Muscle layer of colon (tissue), 2 donors: Measurements from ENCODE around the gene KDM2B.

Experiments used
- H3K27ac ChIP-seq: one replicate; pipeline ENCODE4 v1.7.0; 2013; ENCODE audit warnings: low read depth, mild to moderate bottlenecking, low read length, moderate library complexity
- H3K27me3 ChIP-seq, 2 donors: one replicate each; pipeline ENCODE4 v1.7.0; 2013; ENCODE audit warnings: low read length in 2 of 2, mild to moderate bottlenecking in 2 of 2; ENCODE audit not compliant: insufficient read depth in 2 of 2, control insufficient read depth in 1 of 2
- H3K36me3 ChIP-seq: one replicate; pipeline ENCODE4 v1.7.0; 2013; ENCODE audit warnings: mild to moderate bottlenecking, low read length; ENCODE audit not compliant: insufficient read depth
- H3K4me1 ChIP-seq: one replicate; pipeline ENCODE4 v1.7.0; 2013; ENCODE audit warnings: mild to moderate bottlenecking, low read length; ENCODE audit not compliant: insufficient read depth
- H3K4me3 ChIP-seq, 2 donors: one replicate each; pipeline ENCODE4 v1.7.0; 2013; ENCODE audit warnings: low read length in 2 of 2, low read depth in 1 of 2, mild to moderate bottlenecking in 1 of 2, moderate library complexity in 1 of 2
- H3K9ac ChIP-seq: one replicate; pipeline ENCODE4 v1.7.0; 2013; ENCODE audit warnings: low read length
- H3K9me3 ChIP-seq: one replicate; pipeline ENCODE4 v1.7.0; 2013; ENCODE audit warnings: mild to moderate bottlenecking, low read length
- donor health status: abdominal sarcoma.
- donor health status: Adenocarcinoma of cecum.

KDM2B gene

GRCh38 chr12:121580959-121581685 is at the start of gene KDM2B:
KDM2B (minus strand) TSS chr12:121581023; CDS start chr12:121580911, 112 bp downstream.
- no peaks in the 10 kb centered on the region for H3K9me3 ChIP-seq
- H3K27ac ChIP-seq: peak within 1 kb of the TSS; percentile 93
- H3K36me3 ChIP-seq: no peaks in the 10 kb centered on the region
- peak within 1 kb of the TSS; percentile 46 to 70 for H3K4me3 ChIP-seq
- peak within 1 kb of the TSS; percentile 34 for H3K9ac ChIP-seq
- H3K27me3 ChIP-seq: no peaks in the 10 kb centered on the region
- peaks cover 41% of the 10 kb centered on the region for H3K4me1 ChIP-seq

GRCh38 chr12:121628536-121628935 is 47.7 kb upstream of the KDM2B start:
- H3K4me3 ChIP-seq: peak overlapping the region in 1 of 2 donors; percentile 66
- H3K4me1 ChIP-seq: peaks cover 35% of the 10 kb centered on the region
- no peaks in the 10 kb centered on the region for H3K27me3 ChIP-seq
- H3K36me3 ChIP-seq: no peaks in the 10 kb centered on the region
- H3K27ac ChIP-seq: peak overlapping the region; percentile 66
- H3K9ac ChIP-seq: no peak overlapping the region
- H3K9me3 ChIP-seq: no peaks in the 10 kb centered on the region

GRCh38 chr12:121628037-121628436 is 47.2 kb upstream of the KDM2B start:
- Histone ChIP-seq H3K9me3 (no peaks in the 10 kb centered on the region), H3K36me3 (no peaks in the 10 kb centered on the region), H3K4me1 (peaks cover 32% of the 10 kb centered on the region), H3K27me3 (no peaks in the 10 kb centered on the region), H3K9ac (no peak overlapping the region), H3K4me3 (peak overlapping the region in 1 of 2 donors; percentile 66), H3K27ac (no peak overlapping the region)

- Histone ChIP-seq H3K27ac (peak overlapping the region; percentile 88), H3K9me3 (no peaks in the 10 kb centered on the region), H3K4me3 (peak overlapping the region; percentile 66 to 80), H3K36me3 (no peaks in the 10 kb centered on the region), H3K4me1 (peaks cover 22% of the 10 kb centered on the region), H3K9ac (no peak overlapping the region), H3K27me3 (no peaks in the 10 kb centered on the region)
Measured at GRCh38 chr12:121626853-121627640, 46.2 kb upstream of the KDM2B start.

- Histone ChIP-seq H3K9ac (peak within 1 kb of the TSS; percentile 41), H3K27ac (peak within 1 kb of the TSS; percentile 88), H3K9me3 (no peaks in the 10 kb centered on the region), H3K4me1 (peaks cover 20% of the 10 kb centered on the region), H3K36me3 (no peaks in the 10 kb centered on the region), H3K4me3 (peak within 1 kb of the TSS; percentile 66 to 80), H3K27me3 (no peaks in the 10 kb centered on the region)
Measured at GRCh38 chr12:121626087-121626852, 45.4 kb upstream of the KDM2B start, which contains the start of gene ORAI1. ORAI1 (plus strand) TSS chr12:121626530.

GRCh38 chr12:121620333-121620891 is 39.6 kb upstream of the KDM2B start:
- Histone ChIP-seq H3K9me3 (no peaks in the 10 kb centered on the region), H3K4me1 (peaks cover 3% of the 10 kb centered on the region), H3K36me3 (no peaks in the 10 kb centered on the region), H3K27ac (no peak overlapping the region), H3K4me3 (no peak overlapping the region), H3K27me3 (no peaks in the 10 kb centered on the region), H3K9ac (no peak overlapping the region)

GRCh38 chr12:121618659-121619233 is 37.9 kb upstream of the KDM2B start:
- no peak overlapping the region for H3K27ac ChIP-seq
- H3K36me3 ChIP-seq: no peaks in the 10 kb centered on the region
- no peaks in the 10 kb centered on the region for H3K4me1 ChIP-seq
- no peak overlapping the region for H3K9ac ChIP-seq
- no peak overlapping the region for H3K4me3 ChIP-seq
- H3K27me3 ChIP-seq: no peaks in the 10 kb centered on the region
- H3K9me3 ChIP-seq: no peaks in the 10 kb centered on the region

- Histone ChIP-seq H3K36me3 (no peaks in the 10 kb centered on the region), H3K27ac (no peak overlapping the region), H3K27me3 (no peaks in the 10 kb centered on the region), H3K9me3 (no peaks in the 10 kb centered on the region), H3K4me3 (no peak overlapping the region), H3K4me1 (peaks cover 22% of the 10 kb centered on the region), H3K9ac (no peak overlapping the region)
Measured at GRCh38 chr12:121614872-121615467, 34.1 kb upstream of the KDM2B start.

GRCh38 chr12:121613462-121613861 is 32.6 kb upstream of the KDM2B start:
- Histone ChIP-seq H3K4me3 (no peak overlapping the region), H3K9ac (no peak overlapping the region), H3K9me3 (no peaks in the 10 kb centered on the region), H3K4me1 (peaks cover 23% of the 10 kb centered on the region), H3K27me3 (no peaks in the 10 kb centered on the region), H3K36me3 (no peaks in the 10 kb centered on the region), H3K27ac (no peak overlapping the region)

GRCh38 chr12:121611306-121611705 is 30.5 kb upstream of the KDM2B start:
- H3K27me3 ChIP-seq: no peaks in the 10 kb centered on the region
- H3K9me3 ChIP-seq: no peaks in the 10 kb centered on the region
- H3K9ac ChIP-seq: no peak overlapping the region
- peak overlapping the region; percentile 59 for H3K27ac ChIP-seq
- no peaks in the 10 kb centered on the region for H3K36me3 ChIP-seq
- no peak overlapping the region for H3K4me3 ChIP-seq
- peaks cover 23% of the 10 kb centered on the region for H3K4me1 ChIP-seq
